GM13977 (cell line): ENCODE measurements around the gene PAX7.

Experiments
- DNase-seq: peaks from one replicate; pipeline ENCODE4 v3.0.0; 2012; ENCODE audit warnings: low spot score
- CTCF ChIP-seq: IDR thresholded peaks from 2 replicates; pipeline ENCODE4 v1.5.1; 2012; ENCODE audit warnings: mild to moderate bottlenecking, control low read depth; ENCODE audit not compliant: insufficient read depth; ENCODE audit errors: extremely low read depth, missing control alignments
- in situ Hi-C: fragments of 300-500 bp; cut with MboI; formaldehyde crosslinking; loops from one replicate; pipeline ENCODE4 v1.12.0; 2022; ENCODE audit warnings: low sequenced_read_pairs, low pct_unique_long_range_greater_than_20kb, mixed read lengths, inconsistent platforms; ENCODE audit not compliant: unreplicated experiment

Gene PAX7

GRCh38 chr1:18751425-18751824, 120.8 kb downstream of the PAX7 start:
- in situ Hi-C loops, result no loop called here
- no peak for DNase-seq
- no peak for TF ChIP-seq CTCF

GRCh38 chr1:18752409-18752808, 121.8 kb downstream of the PAX7 start:
- in situ Hi-C loops, result no loop called here
- DNase-seq, result no peak
- no peak for TF ChIP-seq CTCF

DNA sequence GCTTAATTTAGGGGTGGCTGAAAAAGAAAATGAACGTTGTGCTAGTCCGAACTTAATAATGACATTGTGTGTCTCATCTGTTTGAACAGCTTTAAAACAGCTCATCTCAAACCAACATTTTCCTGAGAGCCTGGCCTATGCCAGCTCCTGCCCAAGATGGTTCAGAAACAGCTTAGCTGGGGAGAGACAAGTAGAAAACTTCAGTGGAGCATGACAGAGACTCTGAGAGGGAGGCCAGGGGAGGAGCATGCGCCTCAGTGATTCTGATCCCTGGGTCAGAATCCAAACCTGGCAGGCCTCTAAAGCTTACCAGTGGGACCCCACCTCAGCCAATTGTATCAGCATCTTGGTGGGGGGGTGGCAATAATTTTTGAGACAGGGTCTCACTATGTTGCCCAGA, 129.5 kb downstream of the PAX7 start:
- in situ Hi-C loops, result no loop called here
- no peak for TF ChIP-seq CTCF
- no peak for DNase-seq

DNA sequence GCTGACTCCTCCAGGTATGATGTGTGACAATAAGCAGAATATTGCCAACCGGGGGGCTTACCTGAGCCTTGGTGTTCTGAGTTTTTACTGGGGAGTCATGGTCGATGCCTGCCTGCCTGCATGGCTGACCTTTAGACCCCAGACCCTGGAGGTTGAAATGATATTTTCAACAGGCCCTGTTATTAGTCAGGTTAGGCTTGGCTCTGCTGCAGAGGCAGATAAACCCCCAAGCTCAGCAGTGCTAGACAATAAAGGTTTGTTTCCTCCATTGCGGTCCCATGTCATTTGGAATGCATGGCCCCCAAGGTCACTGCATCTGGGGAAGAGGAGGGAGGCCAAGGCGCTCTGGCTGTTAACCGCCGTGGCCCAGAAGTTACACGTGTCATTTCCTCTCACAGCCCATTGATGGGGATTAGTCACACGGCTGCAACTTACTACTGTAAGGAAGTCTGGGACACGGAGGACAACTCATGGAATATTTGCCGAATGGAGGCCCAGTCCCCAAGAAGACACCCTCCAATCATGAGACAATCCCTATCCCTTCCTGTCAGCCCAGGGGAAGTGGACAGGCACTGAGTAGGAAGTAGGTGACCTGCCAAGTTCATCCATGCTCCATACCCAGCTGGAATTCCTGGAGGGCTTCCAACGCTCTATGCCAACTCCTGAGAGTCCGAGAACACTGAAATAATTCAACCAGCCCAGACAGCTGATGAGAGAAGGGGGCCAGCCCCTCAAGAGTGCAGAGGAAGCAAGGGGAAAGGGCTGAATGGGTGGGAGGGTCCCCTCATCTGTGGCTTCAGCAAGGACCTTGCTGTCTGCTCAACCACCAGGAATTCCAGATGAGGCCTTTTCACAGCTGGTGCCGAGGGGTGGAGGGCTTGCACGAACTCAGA, 131.5 kb downstream of the PAX7 start:
- in situ Hi-C loops, result no loop called here
- no peak for DNase-seq
- no peak for TF ChIP-seq CTCF

DNA sequence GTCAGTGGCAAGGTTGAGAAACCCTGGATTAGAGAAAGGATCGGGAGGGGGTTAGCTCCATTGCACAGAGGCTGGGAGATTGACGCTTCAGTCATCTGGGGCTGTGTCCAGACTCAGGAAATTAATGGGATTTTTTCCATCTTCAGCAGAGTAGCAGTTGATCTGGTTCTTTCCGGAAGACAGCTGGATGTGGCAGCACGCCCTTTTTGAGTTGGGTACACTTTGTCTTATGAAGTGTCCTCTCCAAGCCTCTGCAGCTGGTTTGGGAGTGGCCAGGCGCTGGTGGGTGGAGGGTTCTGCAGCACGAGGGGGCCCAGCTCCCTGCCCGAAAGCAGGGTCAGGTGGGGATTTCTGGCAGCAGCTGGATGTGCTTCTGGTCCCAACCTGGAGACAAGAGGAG, 133.7 kb downstream of the PAX7 start:
- in situ Hi-C loops, result no loop called here
- TF ChIP-seq CTCF, result no peak
- no peak for DNase-seq

DNA sequence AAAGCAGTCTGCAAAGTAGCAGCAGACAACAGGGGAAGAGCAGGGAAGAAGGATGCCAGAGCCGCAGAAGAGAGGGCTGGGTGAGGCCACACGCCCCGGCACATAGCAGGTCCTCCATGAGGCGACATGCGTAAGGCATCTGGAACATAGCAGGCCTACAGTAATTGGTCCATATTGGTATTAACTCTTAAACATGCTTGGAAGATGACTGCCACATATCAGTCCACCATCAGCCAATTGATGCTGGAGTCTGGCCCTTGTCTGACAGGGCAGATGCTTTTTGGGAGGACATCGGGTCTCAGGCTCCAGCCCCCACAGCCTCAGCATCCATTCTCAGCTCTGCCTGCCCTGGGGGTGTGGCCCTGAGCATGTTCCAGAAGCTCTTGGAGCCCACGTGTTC, 135.1 kb downstream of the PAX7 start:
- no peak for DNase-seq
- TF ChIP-seq CTCF, result no peak
- in situ Hi-C loops, result no loop called here
